ENCODE measurements around the gene FBXW11. TPM values are rescaled to one million over a fixed set of nuclear protein-coding genes. Genes with fewer than 3 reads are reported as not detected.

Gene FBXW11
- total and polyA plus RNA-seq, 2 of the 8 experiments (the other 6 are each of a cell fraction or from before 2014, with no cell fraction given) = 45.0 to 75.6 TPM

- Histone ChIP-seq H2BK15ac (ENCODE audit: low read length) (no peak overlapping the region), H4K20me1 (replicated peaks in 1 of 2; ENCODE audit: control insufficient read depth in 1 of 2, insufficient read depth in 2 of 2, low read length in 2 of 2) (peaks cover 0 to 2% of the 10 kb centered on the region in 2 experiments), H3K56ac (replicated peaks; ENCODE audit: insufficient read length, low read depth, low read length) (no peak overlapping the region), H3K23ac (ENCODE audit: insufficient read length) (no peak overlapping the region), H3K14ac (ENCODE audit: insufficient read length) (no peak overlapping the region), H3K23me2 (ENCODE audit: low read depth, low read length) (no peaks in the 10 kb centered on the region), H3K36me3 (ENCODE audit: control insufficient read depth in 2 of 4, insufficient read depth in 4 of 4, low read length in 3 of 4) (peaks cover 0 to 1% (median 0%) of the 10 kb centered on the region in 4 experiments; a peak in 2 of 8 replicates), H2BK5ac (ENCODE audit: low read depth, low read length) (no peak overlapping the region), H3K9me3 (ENCODE audit: insufficient read depth in 2 of 2, low read depth in 1 of 2, low read length in 1 of 2) (no peaks in the 10 kb centered on the region), H2BK20ac (ENCODE audit: low read length) (no peak overlapping the region), H3K79me1 (ENCODE audit: low read depth, low read length) (no peaks in the 10 kb centered on the region), H3K79me2 (ENCODE audit: control insufficient read depth in 1 of 2, insufficient read depth in 2 of 2, low read length in 2 of 2) (no peaks in the 10 kb centered on the region), H2BK120ac (replicated peaks; ENCODE audit: low read depth, low read length) (no peak overlapping the region), H4K91ac (replicated peaks; ENCODE audit: insufficient read length, low read length) (no peak overlapping the region), H4K5ac (ENCODE audit: insufficient read length, low read depth, low read length) (no peak overlapping the region), H3K4ac (replicated peaks; ENCODE audit: insufficient read length, low read depth, low read length) (no peak overlapping the region), H4K8ac (ENCODE audit: extremely low read depth, insufficient read depth, low read length) (no peak overlapping the region), H3K4me2 (ENCODE audit: insufficient read depth in 1 of 2, low read depth in 2 of 2, low read length in 2 of 2) (no peak overlapping the region), H3K4me3 (ENCODE audit: extremely low read depth in 1 of 4, insufficient read depth in 2 of 4, low read depth in 3 of 4, low read length in 4 of 4) (no peak overlapping the region), H3K4me1 (replicated peaks in 1 of 4; ENCODE audit: control insufficient read depth in 3 of 4, insufficient read depth in 4 of 4, low read length in 3 of 4) (peaks cover 0 to 5% (median 3%) of the 10 kb centered on the region in 4 experiments; a peak in 5 of 7 replicates), H3K27me3 (replicated peaks in 1 of 4; ENCODE audit: control insufficient read depth in 3 of 4, extremely low read depth in 1 of 4, insufficient read depth in 3 of 4, low read length in 3 of 4) (no peaks in the 10 kb centered on the region), H3K27ac (ENCODE audit: low read depth, low read length) (no peak overlapping the region), H2AK5ac (ENCODE audit: low read depth, low read length) (no peak overlapping the region), H2AFZ (ENCODE audit: low read length) (no peak overlapping the region), H3K9ac (replicated peaks in 1 of 4; ENCODE audit: extremely low read depth in 1 of 4, low read depth in 3 of 4, low read length in 3 of 4) (no peak overlapping the region), H2BK12ac (ENCODE audit: low read depth, low read length) (no peak overlapping the region), H3K18ac (ENCODE audit: extremely low read depth, low read length) (no peak overlapping the region)
- no peak for FAIRE-seq
- CTCF ChIA-PET (ENCODE audit: partially characterized antibody) = interaction anchor here (0.8 to 7.1 kb wide), 8 partner anchors 11 to 371 kb away, joined by 3 to 81 read pairs (median 10); no protein-coding TSS in a partner anchor
- POLR2A ChIA-PET (ENCODE audit: partially characterized antibody) = interaction anchor here (1.6 to 1.7 kb wide), 2 partner anchors 232 to 372 kb away, joined by 3 to 4 read pairs; no protein-coding TSS in a partner anchor
- DNase-seq (ENCODE audit: low read depth in 1 of 2, low spot score in 2 of 2) = no peak
- WGBS, 2 experiments (ENCODE audit: extremely low coverage in 1 of 2, insufficient coverage in 1 of 2, insufficient read length in 1 of 2, insufficient replicate concordance in 2 of 2, low coverage in 1 of 2, low lambda C conversion rate in 2 of 2, missing lambda C conversion rate in 1 of 2) = 91% methylated on average over 17 of the region's 17 CpGs; no CpG with 5 or more reads in 1 of the 2 experiments
- no peak for TF ChIP-seq MAFK (IDR thresholded peaks at IDR 0.05; ENCODE audit: low read depth, low read length)
- no peak for TF ChIP-seq SP2 (IDR thresholded peaks at IDR 0.05; ENCODE audit: low read length)
- no peak for TF ChIP-seq CHD1 (IDR thresholded peaks at IDR 0.05; ENCODE audit: low read depth, low read length)
- TF ChIP-seq YY1 (IDR thresholded peaks at IDR 0.05; ENCODE audit: low read depth, low read length) = no peak
- TF ChIP-seq TCF12 (IDR thresholded peaks at IDR 0.05; ENCODE audit: low read depth, low read length) = no peak
- TF ChIP-seq CBX5 (IDR thresholded peaks at IDR 0.05; ENCODE audit: low read depth, low read length) = no peak
- no peak for TF ChIP-seq MAX (IDR thresholded peaks at IDR 0.05)
- no peak for TF ChIP-seq JUND (IDR thresholded peaks at IDR 0.05; ENCODE audit: low read length)
- TF ChIP-seq EGR1 (IDR thresholded peaks at IDR 0.05; ENCODE audit: borderline replicate concordance, low read depth, low read length) = no peak
- no peak for TF ChIP-seq SUZ12 (IDR thresholded peaks at IDR 0.05; ENCODE audit: low read length)
Measured at GRCh38 chr5:171855798-171856763, 150.4 kb downstream of the FBXW11 start.

Data from H1 (cell line).